ENCODE data around the gene GTF2E1. TPM values are rescaled to one million over a fixed set of nuclear protein-coding genes. Genes with fewer than 3 reads are reported as not detected.
A peak's percentile ranks its signal among the peaks of the same experiment; 100 is the strongest.

GTF2E1 gene
- total RNA-seq = 17.2 and 19.3 TPM in 2 replicates
- long read RNA-seq, transcript GTF2E1-201 (5 exons, 3,012 nt) = major isoform, 130 of 139 reads
- long read RNA-seq, partial matches to known transcripts = 5 of 139 reads
- long read RNA-seq, other reads (novel, unspliced or antisense) = 3 of 139 reads

DNA sequence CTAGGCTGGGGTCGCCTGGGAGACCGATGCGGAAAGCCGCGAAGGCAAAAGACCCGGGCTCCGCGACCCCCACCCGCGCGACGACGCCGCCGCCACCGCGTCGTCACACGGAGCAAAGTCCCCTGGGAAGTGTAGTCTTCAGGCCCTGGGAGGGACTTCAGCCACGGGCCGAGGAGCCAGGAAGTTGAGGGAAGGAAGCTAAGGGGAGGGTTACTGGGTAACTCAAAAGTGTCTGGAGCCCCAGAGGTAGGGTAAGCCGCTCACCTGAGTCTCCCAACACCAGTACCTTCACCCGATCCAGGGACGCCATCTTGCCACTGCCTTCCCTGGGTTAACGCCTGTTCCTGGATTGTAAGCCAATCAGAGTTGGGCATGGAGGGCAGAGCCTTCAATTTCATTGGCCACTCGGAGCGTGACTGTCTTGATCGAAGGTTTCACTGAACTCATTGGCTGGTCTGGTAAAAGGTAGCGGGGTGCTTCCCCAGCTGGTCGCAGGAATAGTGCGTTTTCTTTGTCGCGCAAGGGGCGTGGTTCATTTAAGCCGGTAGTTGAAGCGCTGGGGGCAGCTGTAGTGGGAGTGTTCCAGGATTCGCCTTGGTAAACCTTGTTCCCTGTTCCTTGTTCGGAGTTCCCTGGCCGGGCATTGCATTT, at the start of gene GTF2E1, which contains the start of gene RABL3:
Gene GTF2E1, plus strand, starts transcription at position 547 of the 651 bp plus-strand sequence. CDS start 7,809 bp downstream, outside the sequence.
Gene RABL3, minus strand, starts transcription at position 319 of the 651 bp plus-strand sequence. Its CDS starts 9 bp downstream, at position 310.
- H3K4me1 Mint-ChIP-seq (ENCODE audit: unreplicated experiment) = peaks cover 27% of the 10 kb centered on the region
- H3K36me3 Mint-ChIP-seq (ENCODE audit: unreplicated experiment) = peaks cover 8% of the 10 kb centered on the region
- peak within 1 kb of the TSS; percentile 97 for H3K27ac Mint-ChIP-seq (ENCODE audit: unreplicated experiment)
- TF ChIP-seq, protein P1, sequence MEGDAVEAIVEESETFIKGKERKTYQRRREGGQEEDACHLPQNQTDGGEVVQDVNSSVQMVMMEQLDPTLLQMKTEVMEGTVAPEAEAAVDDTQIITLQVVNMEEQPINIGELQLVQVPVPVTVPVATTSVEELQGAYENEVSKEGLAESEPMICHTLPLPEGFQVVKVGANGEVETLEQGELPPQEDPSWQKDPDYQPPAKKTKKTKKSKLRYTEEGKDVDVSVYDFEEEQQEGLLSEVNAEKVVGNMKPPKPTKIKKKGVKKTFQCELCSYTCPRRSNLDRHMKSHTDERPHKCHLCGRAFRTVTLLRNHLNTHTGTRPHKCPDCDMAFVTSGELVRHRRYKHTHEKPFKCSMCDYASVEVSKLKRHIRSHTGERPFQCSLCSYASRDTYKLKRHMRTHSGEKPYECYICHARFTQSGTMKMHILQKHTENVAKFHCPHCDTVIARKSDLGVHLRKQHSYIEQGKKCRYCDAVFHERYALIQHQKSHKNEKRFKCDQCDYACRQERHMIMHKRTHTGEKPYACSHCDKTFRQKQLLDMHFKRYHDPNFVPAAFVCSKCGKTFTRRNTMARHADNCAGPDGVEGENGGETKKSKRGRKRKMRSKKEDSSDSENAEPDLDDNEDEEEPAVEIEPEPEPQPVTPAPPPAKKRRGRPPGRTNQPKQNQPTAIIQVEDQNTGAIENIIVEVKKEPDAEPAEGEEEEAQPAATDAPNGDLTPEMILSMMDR (IDR thresholded peaks at IDR 0.05) = no peak
- H3K27me3 Mint-ChIP-seq (ENCODE audit: unreplicated experiment) = no peaks in the 10 kb centered on the region
- peak; percentile 98 for DNase-seq (ENCODE audit: extremely low spot score, unreplicated experiment)
- peak within 1 kb of the TSS; percentile 78 for H3K4me3 Mint-ChIP-seq (ENCODE audit: unreplicated experiment)
- H3K9me3 Mint-ChIP-seq (ENCODE audit: unreplicated experiment) = peaks cover 1% of the 10 kb centered on the region

DNA sequence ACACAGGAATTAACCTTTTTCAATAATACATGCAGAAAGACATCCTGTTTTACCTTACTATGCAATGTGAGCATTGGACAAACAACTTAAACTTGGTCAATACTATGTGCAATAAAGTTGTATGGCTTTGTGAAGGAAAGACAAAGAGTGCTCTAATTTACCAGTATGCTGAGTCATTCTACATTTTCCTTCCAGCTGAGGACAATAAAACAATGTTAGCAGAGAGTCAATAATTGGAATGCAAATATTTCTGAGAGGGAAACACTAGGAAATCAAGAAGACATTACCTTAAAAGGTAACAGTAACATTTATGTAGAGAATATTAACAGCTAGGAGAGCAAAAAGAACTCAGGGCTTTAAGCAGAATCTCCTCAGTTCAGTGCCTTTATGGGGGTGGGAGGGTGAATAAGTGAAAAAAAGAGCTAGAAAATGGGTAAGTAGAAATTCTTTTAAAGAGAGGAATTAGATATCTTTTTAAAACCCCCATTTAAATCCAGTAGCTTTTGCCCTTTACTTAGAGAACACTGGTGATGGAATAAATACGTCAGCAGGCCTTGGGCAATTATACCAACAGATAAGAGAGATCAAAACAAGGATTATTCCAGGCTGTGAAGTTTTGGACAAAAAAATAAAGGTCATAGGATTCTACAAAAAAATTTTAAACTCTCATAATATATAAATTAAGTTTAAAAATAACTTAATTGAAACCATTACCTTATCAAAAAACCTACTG, 48.9 kb upstream of the GTF2E1 start:
- Mint-ChIP-seq H3K4me1 (ENCODE audit: unreplicated experiment) (peaks cover 25% of the 10 kb centered on the region), H3K9me3 (ENCODE audit: unreplicated experiment) (no peaks in the 10 kb centered on the region), H3K27me3 (ENCODE audit: unreplicated experiment) (no peaks in the 10 kb centered on the region), H3K27ac (ENCODE audit: unreplicated experiment) (peak overlapping the region; percentile 16), H3K36me3 (ENCODE audit: unreplicated experiment) (peaks cover 11% of the 10 kb centered on the region), H3K4me3 (ENCODE audit: unreplicated experiment) (no peak overlapping the region)
- TF ChIP-seq, protein P1 (IDR thresholded peaks at IDR 0.05) = no peak
- DNase-seq (ENCODE audit: extremely low spot score, unreplicated experiment) = no peak

DNA sequence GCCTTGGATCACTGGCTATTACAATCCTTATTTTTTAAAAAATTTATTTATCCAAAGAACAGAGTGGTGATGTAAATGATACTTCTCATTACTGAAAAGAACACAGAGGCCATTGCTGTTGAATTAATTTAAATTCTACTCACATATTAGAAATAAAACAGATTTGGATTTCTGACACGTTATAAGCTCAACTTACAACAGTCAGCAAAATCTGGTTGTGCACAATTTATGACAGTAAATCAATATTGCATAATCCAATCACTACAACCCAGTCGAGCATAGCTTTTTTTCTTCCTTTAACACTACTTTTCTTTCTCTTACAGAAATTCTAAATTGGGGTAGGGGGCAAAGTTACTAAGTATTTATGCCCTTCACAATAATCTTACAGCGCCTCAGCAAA, 43.2 kb upstream of the GTF2E1 start:
- Mint-ChIP-seq H3K9me3 (ENCODE audit: unreplicated experiment) (peaks cover 11% of the 10 kb centered on the region), H3K27me3 (ENCODE audit: unreplicated experiment) (no peaks in the 10 kb centered on the region), H3K4me1 (ENCODE audit: unreplicated experiment) (no peaks in the 10 kb centered on the region), H3K36me3 (ENCODE audit: unreplicated experiment) (peaks cover 27% of the 10 kb centered on the region), H3K27ac (ENCODE audit: unreplicated experiment) (no peak overlapping the region), H3K4me3 (ENCODE audit: unreplicated experiment) (no peak overlapping the region)
- TF ChIP-seq, protein P1 (IDR thresholded peaks at IDR 0.05) = no peak
- no peak for DNase-seq (ENCODE audit: extremely low spot score, unreplicated experiment)

DNA sequence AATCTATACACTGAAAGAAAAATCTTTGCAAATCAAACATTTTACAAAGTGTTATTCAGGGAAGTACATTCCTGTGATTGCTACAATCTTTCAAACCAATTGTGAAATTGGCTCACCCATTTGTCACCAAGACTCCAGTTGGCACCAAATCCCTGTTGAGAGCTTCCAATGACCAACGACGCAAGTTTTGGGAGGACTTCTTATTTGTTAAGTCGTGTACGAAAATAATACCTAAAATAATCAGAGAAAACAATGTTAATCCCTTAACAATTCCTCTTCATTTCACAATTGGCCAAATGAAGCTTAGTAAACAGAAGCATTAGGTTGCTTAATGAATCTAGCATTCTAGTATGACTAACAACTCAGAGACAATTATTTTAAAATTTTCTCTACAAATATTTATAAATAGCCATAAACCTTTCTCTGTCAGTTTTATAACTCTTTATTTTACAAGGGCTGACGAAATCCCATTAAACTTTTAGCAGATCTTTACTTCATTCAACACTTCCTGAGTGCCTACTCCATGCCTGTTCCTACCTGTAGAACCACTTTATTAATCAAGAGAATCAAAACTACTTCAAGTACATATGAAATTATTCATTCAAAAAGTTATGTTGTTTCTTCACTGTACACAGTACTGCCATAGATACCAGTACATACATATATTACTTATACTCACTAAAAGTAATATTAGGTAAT, 36.5 kb upstream of the GTF2E1 start:
- Mint-ChIP-seq H3K27me3 (ENCODE audit: unreplicated experiment) (no peaks in the 10 kb centered on the region), H3K36me3 (ENCODE audit: unreplicated experiment) (peaks cover 32% of the 10 kb centered on the region), H3K4me1 (ENCODE audit: unreplicated experiment) (no peaks in the 10 kb centered on the region), H3K27ac (ENCODE audit: unreplicated experiment) (no peak overlapping the region), H3K4me3 (ENCODE audit: unreplicated experiment) (no peak overlapping the region), H3K9me3 (ENCODE audit: unreplicated experiment) (peaks cover 11% of the 10 kb centered on the region)
- no peak for DNase-seq (ENCODE audit: extremely low spot score, unreplicated experiment)
- TF ChIP-seq, protein P1 (IDR thresholded peaks at IDR 0.05) = no peak

Measured in osteocyte (in vitro differentiated cells).